Measurements from ENCODE around the gene FAM135A. TPM values are rescaled to one million over a fixed set of nuclear protein-coding genes. Genes with fewer than 3 reads are reported as not detected.

FAM135A gene
- total and polyA plus RNA-seq, 9 of the 15 experiments (the other 6 are each of a cell fraction or from before 2014, with no cell fraction given): 7.4 to 32.9 (median 19.2) TPM

GRCh38 chr6:70502484-70502883, 89.2 kb downstream of the FAM135A start (continued):
- TF ChIP-seq CEBPZ (IDR thresholded peaks at IDR 0.05; ENCODE audit: borderline replicate concordance, low read depth, low read length) (no peak), TSC22D4 (tag; IDR thresholded peaks at IDR 0.05) (no peak), ZNF232 (CRISPR knock-in tag; IDR thresholded peaks at IDR 0.05) (no peak), CEBPB (tag; IDR thresholded peaks at IDR 0.05) (peak; percentile 81), CEBPG (CRISPR knock-in tag; IDR thresholded peaks at IDR 0.05) (no peak), CEBPG (tag; conservative IDR thresholded peaks at IDR 0.05 in 1 of 2, IDR thresholded peaks at IDR 0.05 in 1 of 2) (peak; percentile 58 to 91), POU5F1 (IDR thresholded peaks at IDR 0.05; ENCODE audit: borderline replicate concordance, low read depth, low read length, partially characterized antibody) (no peak), HES1 (IDR thresholded peaks at IDR 0.05; ENCODE audit: low read depth) (no peak)
